IMR-90 (cell line): ENCODE measurements around the gene HRH3. TPM values are rescaled to one million over a fixed set of nuclear protein-coding genes. Genes with fewer than 3 reads are reported as not detected.
A peak's percentile ranks its signal among the peaks of the same experiment; 100 is the strongest.

Experiments
- ATAC-seq: fragments of 200-7000 bp; cut with Tn5 transposase; 2 replicates; pipeline ENCODE4 v1.9.1; 2020; ENCODE audit warnings: low read depth, mild to moderate bottlenecking, moderate library complexity
- BruUV-seq: library from RNA; stranded (reverse); fragments of 400-500 nt; replicated peaks from 2 replicates; lab custom pipeline; 2021; lab: Mats Ljungman, UMichigan
- CTCF ChIA-PET: fragments of 300-600 bp; formaldehyde crosslinking; extraction: SDS; loops from one replicate; lab custom pipeline; 2021; ENCODE audit warnings: antibody characterized with exemption; lab: Yijun Ruan, JAX
- POLR2A ChIA-PET: fragments of 300-600 bp; sonication (Branson Sonifier 250); formaldehyde crosslinking; loops from one replicate; lab custom pipeline; 2022; ENCODE audit warnings: antibody characterized with exemption; ENCODE audit not compliant: unreplicated experiment; lab: Charles Lee
- DNase-seq: peaks from one replicate; pipeline ENCODE4 v3.0.0; 2013
- H2AFZ ChIP-seq: replicated peaks from 2 replicates; pipeline ENCODE3; 2013; ENCODE audit warnings: low read length, mild to moderate bottlenecking; ENCODE audit not compliant: poor library complexity
- H2AK5ac ChIP-seq: 2 replicates; pipeline ENCODE4 v1.6.1; 2013; ENCODE audit warnings: low read depth, low read length, inconsistent platforms
- H2AK9ac ChIP-seq: replicated peaks from 2 replicates; pipeline ENCODE3; 2013; ENCODE audit warnings: mild to moderate bottlenecking, low read depth, low read length, moderate library complexity; ENCODE audit not compliant: poor library complexity
- H2BK120ac ChIP-seq: 2 replicates; pipeline ENCODE4 v1.6.1; 2013; ENCODE audit warnings: low read depth, low read length, inconsistent platforms
- H2BK15ac ChIP-seq: 3 replicates; pipeline ENCODE4 v1.6.1; 2013; ENCODE audit warnings: low read depth, low read length, inconsistent platforms
- H2BK20ac ChIP-seq: 2 replicates; pipeline ENCODE4 v1.6.1; 2013; ENCODE audit warnings: low read depth, mild to moderate bottlenecking, inconsistent platforms, low read length, moderate library complexity
- H2BK5ac ChIP-seq: 2 replicates; pipeline ENCODE4 v1.6.1; 2013; ENCODE audit warnings: mild to moderate bottlenecking, low read depth, low read length, inconsistent platforms; ENCODE audit not compliant: poor library complexity, severe bottlenecking
- H3K14ac ChIP-seq: replicated peaks from 2 replicates; pipeline ENCODE4 v1.6.1; 2013; ENCODE audit warnings: low read depth, low read length, inconsistent platforms
- H3K18ac ChIP-seq: 2 replicates; pipeline ENCODE4 v1.6.1; 2013; ENCODE audit warnings: low read depth, low read length, control low read depth
- H3K23ac ChIP-seq: 2 replicates; pipeline ENCODE4 v1.6.1; 2013; ENCODE audit warnings: low read depth, low read length, inconsistent platforms
- H3K27ac ChIP-seq: 2 replicates; pipeline ENCODE4 v1.5.1; 2013; ENCODE audit warnings: mild to moderate bottlenecking, control low read depth, low read length; ENCODE audit not compliant: insufficient read depth
- H3K27me3 ChIP-seq: 2 replicates; pipeline ENCODE4 v1.6.1; 2013; ENCODE audit warnings: low read length; ENCODE audit not compliant: control insufficient read depth, insufficient read depth
- H3K36me3 ChIP-seq: 2 replicates; pipeline ENCODE4 v1.6.1; 2013; ENCODE audit warnings: low read length, mixed read lengths; ENCODE audit not compliant: control insufficient read depth, insufficient read depth
- H3K4ac ChIP-seq: 2 replicates; pipeline ENCODE4 v1.6.1; 2013; ENCODE audit warnings: low read depth, low read length, inconsistent platforms
- H3K4me1 ChIP-seq: 2 replicates; pipeline ENCODE4 v1.6.1; 2013; ENCODE audit warnings: low read length, mixed read lengths; ENCODE audit not compliant: control insufficient read depth, insufficient read depth
- H3K4me2 ChIP-seq: 2 replicates; pipeline ENCODE4 v1.6.1; 2013; ENCODE audit warnings: low read depth, mild to moderate bottlenecking, control low read depth, low read length, moderate library complexity
- H3K4me3 ChIP-seq: 2 replicates; pipeline ENCODE4 v1.5.1; 2013; ENCODE audit warnings: low read depth, mild to moderate bottlenecking, control low read depth, low read length, moderate library complexity; ENCODE audit not compliant: insufficient read depth
- H3K56ac ChIP-seq: 2 replicates; pipeline ENCODE4 v1.6.1; 2013; ENCODE audit warnings: low read length, inconsistent platforms; ENCODE audit not compliant: insufficient read depth; ENCODE audit errors: extremely low read depth
- H3K79me1 ChIP-seq, 2 experiments: 2 replicates each; pipeline ENCODE4 v1.6.1; 2013; ENCODE audit warnings: low read length in 2 of 2, inconsistent platforms in 1 of 2, low read depth in 1 of 2
- H3K9ac ChIP-seq: 2 replicates; pipeline ENCODE4 v1.6.1; 2013; ENCODE audit warnings: low read depth, low read length, control low read depth
- H3K9me1 ChIP-seq: 2 replicates; pipeline ENCODE4 v1.6.1; 2013; ENCODE audit warnings: low read length, inconsistent platforms; ENCODE audit not compliant: insufficient read depth
- H3K9me3 ChIP-seq: 2 replicates; pipeline ENCODE4 v1.6.1; 2013; ENCODE audit warnings: low read length; ENCODE audit not compliant: control insufficient read depth, insufficient read depth
- H4K20me1 ChIP-seq: 2 replicates; pipeline ENCODE4 v1.6.1; 2013; ENCODE audit warnings: low read length, inconsistent platforms; ENCODE audit not compliant: insufficient read depth
- H4K5ac ChIP-seq: 2 replicates; pipeline ENCODE4 v1.6.1; 2013; ENCODE audit warnings: mild to moderate bottlenecking, low read depth, low read length, control low read depth
- H4K8ac ChIP-seq, 2 experiments: 2 replicates each; pipeline ENCODE4 v1.6.1; 2013; ENCODE audit warnings: low read depth in 2 of 2, low read length in 2 of 2, control low read depth in 1 of 2, inconsistent platforms in 1 of 2
- H4K91ac ChIP-seq: 2 replicates; pipeline ENCODE4 v1.6.1; 2013; ENCODE audit warnings: low read depth, low read length, inconsistent platforms; ENCODE audit not compliant: insufficient read depth
- BHLHE40 ChIP-seq: fragments of 150-350 bp; IDR thresholded peaks from 2 replicates; pipeline ENCODE4 v1.6.1; 2016; ENCODE audit warnings: mild to moderate bottlenecking, low read depth, low read length
- CEBPB ChIP-seq: IDR thresholded peaks from 2 replicates; pipeline ENCODE4 v1.6.1; 2012; ENCODE audit warnings: low read depth, low read length, improper control_type of control experiment
- FOS ChIP-seq: fragments of 150-350 bp; IDR thresholded peaks from 2 replicates; pipeline ENCODE4 v1.6.1; 2016; ENCODE audit warnings: low read depth, low read length
- MAFK ChIP-seq: IDR thresholded peaks from 2 replicates; pipeline ENCODE4 v1.6.1; 2012; ENCODE audit warnings: low read depth, low read length, improper control_type of control experiment
- MAZ ChIP-seq: IDR thresholded peaks from 2 replicates; pipeline ENCODE4 v1.6.1; 2012; ENCODE audit warnings: low read depth, mild to moderate bottlenecking, low read length, improper control_type of control experiment, moderate library complexity, borderline replicate concordance
- MXI1 ChIP-seq: IDR thresholded peaks from 2 replicates; pipeline ENCODE4 v1.6.1; 2012; ENCODE audit warnings: low read depth, mild to moderate bottlenecking, low read length, moderate library complexity, borderline replicate concordance
- NFE2L2 ChIP-seq: fragments of 150-350 bp; IDR thresholded peaks from 2 replicates; pipeline ENCODE4 v1.6.1; 2016; ENCODE audit warnings: low read depth, mild to moderate bottlenecking, low read length
- POLR2A ChIP-seq: IDR thresholded peaks from 2 replicates; pipeline ENCODE4 v1.6.1; 2012; ENCODE audit warnings: mild to moderate bottlenecking, low read depth, low read length
- RAD21 ChIP-seq: IDR thresholded peaks from 2 replicates; pipeline ENCODE4 v1.6.1; 2012; ENCODE audit warnings: low read length, improper control_type of control experiment
- RCOR1 ChIP-seq: IDR thresholded peaks from 2 replicates; pipeline ENCODE4 v1.6.1; 2012; ENCODE audit warnings: mild to moderate bottlenecking, low read length, improper control_type of control experiment; ENCODE audit not compliant: insufficient replicate concordance
- RFX5 ChIP-seq: IDR thresholded peaks from 2 replicates; pipeline ENCODE4 v1.8.0; 2012; ENCODE audit warnings: low read depth, mild to moderate bottlenecking, low read length, moderate library complexity
- SMC3 ChIP-seq: fragments of 150-350 bp; IDR thresholded peaks from 2 replicates; pipeline ENCODE4 v1.6.1; 2016; ENCODE audit warnings: low read depth, mild to moderate bottlenecking, antibody characterized with exemption, low read length, moderate library complexity
- WGBS, 2 experiments: methylation state at CpG; one replicate each; pipeline versions ENCODE4 v1.1.5 to v1.1.7; 2013; ENCODE audit warnings: missing lambda C conversion rate in 2 of 2; ENCODE audit not compliant: insufficient read length in 1 of 2; ENCODE audit errors: extremely low coverage in 2 of 2; 5-methylcytosine and 5-hydroxymethylcytosine counted together
- dilution Hi-C: fragments of 300-500 bp; cut with HindIII; formaldehyde crosslinking; loops from one replicate; pipeline ENCODE4 v1.14.3; 2018; ENCODE audit warnings: low sequenced_read_pairs; ENCODE audit not compliant: unreplicated experiment
- in situ Hi-C: fragments of 300-500 bp; cut with MboI; formaldehyde crosslinking; loops from 3 replicates; pipeline ENCODE4 v1.14.3; 2019; ENCODE audit warnings: low sequenced_read_pairs, inconsistent platforms, mixed read lengths
- intact Hi-C: fragments of 100-400 bp; cut with micrococcal nuclease; formaldehyde crosslinking; loops from 2 replicates; pipeline ENCODE4 v1.10.0; 2022
- polyA plus RNA-seq, 3 experiments: library from polyadenylated mRNA; depleted of rRNA; stranded (reverse); fragments of >200 nt; gene quantifications; 2 replicates each; pipeline ENCODE4 v1.2.3, GENCODE V29; 2012; ENCODE audit warnings: low replicate concordance in 1 of 3
- total RNA-seq: library from RNA; depleted of rRNA; stranded (reverse); fragments of >200 nt; gene quantifications from 2 replicates; pipeline ENCODE4 v1.2.3, GENCODE V29; 2012
- TF ChIP-seq, protein P1 (sequence below): conservative IDR thresholded peaks from 2 replicates; pipeline ENCODE4 v1.5.1; 2012; ENCODE audit warnings: mild to moderate bottlenecking, low read depth, low read length, improper control_type of control experiment
- TF ChIP-seq, protein P2 (sequence below): fragments of 150-350 bp; IDR thresholded peaks from 2 replicates; pipeline ENCODE4 v1.6.1; 2016; ENCODE audit warnings: low read depth, mild to moderate bottlenecking, low read length, moderate library complexity, borderline replicate concordance

Gene HRH3
- total and polyA plus RNA-seq, 2 of the 4 experiments (the other 2 are of a cell fraction): not detected

DNA sequence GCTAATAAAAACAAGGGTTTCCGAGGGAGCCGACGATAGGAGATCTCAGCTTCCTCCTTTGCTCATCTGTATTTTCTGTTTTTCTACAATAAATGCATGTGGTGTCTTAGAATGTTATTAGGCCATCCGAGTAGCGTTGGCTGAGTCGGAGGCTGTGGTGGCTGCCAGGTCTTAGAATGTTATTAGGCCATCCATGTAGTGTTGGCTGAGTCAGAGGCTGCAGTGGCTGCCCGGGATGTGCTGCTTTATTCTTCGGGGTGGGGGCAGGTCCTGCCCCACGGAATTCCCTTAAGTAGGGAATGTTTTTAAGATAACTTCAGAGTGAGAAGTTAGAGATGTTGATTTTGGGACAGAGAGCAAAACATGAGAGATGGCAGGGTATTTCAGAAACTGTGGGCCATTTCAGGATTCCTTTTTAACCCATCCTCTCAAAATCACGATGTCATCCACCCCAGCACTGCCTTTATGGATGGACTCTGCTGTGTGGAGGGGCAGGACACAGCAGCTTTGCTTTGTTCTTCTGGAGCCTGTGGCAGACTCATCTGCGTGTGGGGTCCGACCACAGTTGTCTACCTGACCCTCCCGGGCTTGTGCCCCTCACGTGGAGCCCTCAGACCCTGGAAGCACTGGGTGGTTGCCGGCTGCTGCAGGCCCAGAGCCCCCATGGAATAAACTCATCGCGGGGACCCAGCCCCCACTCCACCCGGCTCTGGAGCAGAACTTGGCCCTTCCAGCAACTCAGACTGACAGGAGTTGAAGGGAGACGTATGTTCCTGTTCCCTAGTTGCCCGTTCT is 38.6 kb upstream of the HRH3 start (continued):
- TF ChIP-seq BHLHE40: no peak
- TF ChIP-seq CEBPB: peak; percentile 67

DNA sequence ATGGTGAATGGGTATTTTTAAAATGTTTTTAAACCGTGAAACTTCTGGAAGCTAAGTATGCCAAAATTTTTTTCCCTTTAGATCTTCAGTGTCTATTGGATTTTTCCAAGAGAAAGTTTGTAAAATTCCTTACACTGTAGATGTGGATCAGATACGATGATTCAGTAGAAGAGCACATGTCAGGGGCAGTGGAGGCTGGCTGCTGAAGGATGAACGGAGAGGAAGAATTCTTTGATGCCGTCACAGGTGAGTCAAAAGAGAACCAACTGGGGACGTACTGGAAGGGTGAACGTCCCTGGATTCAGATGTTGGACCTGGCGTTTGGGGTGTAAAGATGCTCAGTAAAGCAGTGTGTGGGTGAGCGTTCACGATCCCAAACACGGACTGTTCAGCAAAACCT is 35.9 kb upstream of the HRH3 start:
- CTCF ChIA-PET: no interaction called here
- WGBS, 2 experiments: 94 to 100% methylated on average over 1 to 8 of the region's 10 CpGs
- in situ Hi-C loops: no loop called here
- TF ChIP-seq, protein P1, sequence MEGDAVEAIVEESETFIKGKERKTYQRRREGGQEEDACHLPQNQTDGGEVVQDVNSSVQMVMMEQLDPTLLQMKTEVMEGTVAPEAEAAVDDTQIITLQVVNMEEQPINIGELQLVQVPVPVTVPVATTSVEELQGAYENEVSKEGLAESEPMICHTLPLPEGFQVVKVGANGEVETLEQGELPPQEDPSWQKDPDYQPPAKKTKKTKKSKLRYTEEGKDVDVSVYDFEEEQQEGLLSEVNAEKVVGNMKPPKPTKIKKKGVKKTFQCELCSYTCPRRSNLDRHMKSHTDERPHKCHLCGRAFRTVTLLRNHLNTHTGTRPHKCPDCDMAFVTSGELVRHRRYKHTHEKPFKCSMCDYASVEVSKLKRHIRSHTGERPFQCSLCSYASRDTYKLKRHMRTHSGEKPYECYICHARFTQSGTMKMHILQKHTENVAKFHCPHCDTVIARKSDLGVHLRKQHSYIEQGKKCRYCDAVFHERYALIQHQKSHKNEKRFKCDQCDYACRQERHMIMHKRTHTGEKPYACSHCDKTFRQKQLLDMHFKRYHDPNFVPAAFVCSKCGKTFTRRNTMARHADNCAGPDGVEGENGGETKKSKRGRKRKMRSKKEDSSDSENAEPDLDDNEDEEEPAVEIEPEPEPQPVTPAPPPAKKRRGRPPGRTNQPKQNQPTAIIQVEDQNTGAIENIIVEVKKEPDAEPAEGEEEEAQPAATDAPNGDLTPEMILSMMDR: no peak
- TF ChIP-seq RFX5 (no peak), RCOR1 (no peak), MXI1 (no peak), SMC3 (no peak), MAZ (no peak), MAFK (no peak), FOS (no peak), BHLHE40 (no peak), CEBPB (no peak), POLR2A (no peak), RAD21 (no peak), NFE2L2 (no peak)
- TF ChIP-seq, protein P2, sequence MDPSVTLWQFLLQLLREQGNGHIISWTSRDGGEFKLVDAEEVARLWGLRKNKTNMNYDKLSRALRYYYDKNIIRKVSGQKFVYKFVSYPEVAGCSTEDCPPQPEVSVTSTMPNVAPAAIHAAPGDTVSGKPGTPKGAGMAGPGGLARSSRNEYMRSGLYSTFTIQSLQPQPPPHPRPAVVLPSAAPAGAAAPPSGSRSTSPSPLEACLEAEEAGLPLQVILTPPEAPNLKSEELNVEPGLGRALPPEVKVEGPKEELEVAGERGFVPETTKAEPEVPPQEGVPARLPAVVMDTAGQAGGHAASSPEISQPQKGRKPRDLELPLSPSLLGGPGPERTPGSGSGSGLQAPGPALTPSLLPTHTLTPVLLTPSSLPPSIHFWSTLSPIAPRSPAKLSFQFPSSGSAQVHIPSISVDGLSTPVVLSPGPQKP: no peak

More for the DNA sequence above, 35.9 kb upstream of the HRH3 start:
- Histone ChIP-seq H3K9me1 (peaks cover 24% of the 10 kb centered on the region), H4K91ac (no peak overlapping the region), H3K36me3 (peaks cover 27% of the 10 kb centered on the region), H3K9me3 (no peaks in the 10 kb centered on the region), H3K4ac (no peak overlapping the region), H2BK5ac (no peak overlapping the region), H2AFZ (no peak overlapping the region), H2AK5ac (no peak overlapping the region), H3K56ac (no peak overlapping the region), H2BK15ac (no peak overlapping the region), H4K20me1 (peaks cover 85% of the 10 kb centered on the region), H3K4me1 (peaks cover 8% of the 10 kb centered on the region; the same call in 1 of the 2 replicates), H3K14ac (no peak overlapping the region), H2AK9ac (no peak overlapping the region), H3K9ac (no peak overlapping the region), H4K8ac (no peak overlapping the region), H3K4me2 (no peak overlapping the region), H3K18ac (no peak overlapping the region), H3K79me1 (peaks cover 31 to 79% of the 10 kb centered on the region in 2 experiments), H2BK20ac (no peak overlapping the region), H3K27me3 (no peaks in the 10 kb centered on the region), H3K23ac (no peak overlapping the region), H2BK120ac (no peak overlapping the region), H3K4me3 (no peak overlapping the region), H3K27ac (no peak overlapping the region), H4K5ac (no peak overlapping the region)
- ATAC-seq (no peak), DNase-seq (no peak)
- dilution Hi-C loops (no loop called here), intact Hi-C loops (loop anchor here (5.0 to 10.0 kb wide), 2 partner anchors 71 to 244 kb away; partner anchors contain the start of gene MTG2)
- no TSS peak for BruUV-seq
- POLR2A ChIA-PET: no interaction called here
